Activated effector memory CD4-positive, alpha-beta T cell treated with Interleukin-2 at 50 U/mL for 16 hours (primary cell): ENCODE results near the gene LAMA4.

Source experiments
- DNase-seq: peaks from one replicate; pipeline ENCODE4 v3.0.0-alpha.2; 2020

The LAMA4 gene

GRCh38 chr6:112237595-112237994, 16.8 kb downstream of the LAMA4 start:
- no peak for DNase-seq

- DNase-seq = no peak
These were observed 17.3 kb downstream of the LAMA4 start for GRCh38 chr6:112237066-112237465.

- DNase-seq = no peak
These were observed 18.4 kb downstream of the LAMA4 start for GRCh38 chr6:112235956-112236355.

GRCh38 chr6:112234601-112235000, 19.8 kb downstream of the LAMA4 start:
- DNase-seq = no peak

- DNase-seq = no peak
These were observed 20.5 kb downstream of the LAMA4 start for GRCh38 chr6:112233847-112234246.

- DNase-seq = no peak
These were observed 21.5 kb downstream of the LAMA4 start for GRCh38 chr6:112232845-112233256.

- DNase-seq = no peak
These were observed 22.7 kb downstream of the LAMA4 start for GRCh38 chr6:112231594-112232060.

GRCh38 chr6:112231164-112231563, 23.2 kb downstream of the LAMA4 start:
- DNase-seq = no peak

GRCh38 chr6:112228480-112229332, 25.7 kb downstream of the LAMA4 start:
- no peak for DNase-seq

- DNase-seq = no peak
These were observed 26.4 kb downstream of the LAMA4 start for GRCh38 chr6:112227992-112228391.

GRCh38 chr6:112227411-112227810, 27.0 kb downstream of the LAMA4 start:
- DNase-seq = no peak

GRCh38 chr6:112225691-112226090, 28.7 kb downstream of the LAMA4 start:
- DNase-seq = no peak

GRCh38 chr6:112224088-112224487, 30.3 kb downstream of the LAMA4 start:
- DNase-seq = no peak

- no peak for DNase-seq
These were observed 31.1 kb downstream of the LAMA4 start for GRCh38 chr6:112223070-112223861.

GRCh38 chr6:112221981-112222852, 32.1 kb downstream of the LAMA4 start:
- DNase-seq = no peak

- no peak for DNase-seq
These were observed 32.8 kb downstream of the LAMA4 start for GRCh38 chr6:112221561-112221960.

- DNase-seq = no peak
These were observed 35.8 kb downstream of the LAMA4 start for GRCh38 chr6:112218563-112218962.

GRCh38 chr6:112216662-112217551, 37.5 kb downstream of the LAMA4 start:
- no peak for DNase-seq

- no peak for DNase-seq
These were observed 38.7 kb downstream of the LAMA4 start for GRCh38 chr6:112215488-112216284.

GRCh38 chr6:112214739-112215269, 39.6 kb downstream of the LAMA4 start:
- DNase-seq = no peak

GRCh38 chr6:112210852-112211251, 43.5 kb downstream of the LAMA4 start:
- DNase-seq = no peak
